Neural cell (in vitro differentiated cells): ENCODE data around the gene ANHX. TPM values are rescaled to one million over a fixed set of nuclear protein-coding genes. Genes with fewer than 3 reads are reported as not detected.
"Not testable (repeated sequence)": the region's sequence is repeated elsewhere in the genome, so short reads cannot be mapped to it uniquely, and the experiment has no call there.

Source experiments
- H2AFZ ChIP-seq: fragments of 200-600, 300-800 bp; sonication (generic), shearing (Covaris generic); 2 replicates; pipeline ENCODE4 v1.6.0; 2014; ENCODE audit warnings: low read depth, mild to moderate bottlenecking, antibody characterized with exemption, low read length, moderate library complexity
- H3F3A ChIP-seq: fragments of 200-600 bp; shearing (Covaris generic); 2 replicates; pipeline ENCODE4 v1.6.1; 2016; ENCODE audit warnings: mild to moderate bottlenecking, moderate library complexity, mixed read lengths, antibody characterized with exemption, low read length; ENCODE audit not compliant: insufficient read depth, poor library complexity, severe bottlenecking
- H3K27ac ChIP-seq: fragments of 200-600, 300-800 bp; sonication (generic), shearing (Covaris generic); 2 replicates; pipeline ENCODE4 v1.5.1; 2014; ENCODE audit warnings: mild to moderate bottlenecking, low read length, moderate library complexity
- H3K27me3 ChIP-seq: fragments of 300-800, 200-600 bp; sonication (generic), shearing (Covaris generic); 2 replicates; pipeline ENCODE4 v1.6.0; 2014; ENCODE audit warnings: mild to moderate bottlenecking, low read depth, low read length, moderate library complexity; ENCODE audit not compliant: insufficient read depth
- H3K36me3 ChIP-seq: fragments of 300-800, 200-600 bp; sonication (generic), shearing (Covaris generic); 2 replicates; pipeline ENCODE4 v1.5.1; 2014; ENCODE audit warnings: mild to moderate bottlenecking, antibody characterized with exemption, low read length, moderate library complexity; ENCODE audit not compliant: insufficient read depth
- H3K4me2 ChIP-seq: fragments of 300-800, 200-600 bp; sonication (generic), shearing (Covaris generic); 2 replicates; pipeline ENCODE4 v1.6.0; 2014; ENCODE audit warnings: mild to moderate bottlenecking, low read length
- H3K4me3 ChIP-seq: fragments of 300-800, 200-600 bp; sonication (generic), shearing (Covaris generic); 2 replicates; pipeline ENCODE4 v1.5.1; 2014; ENCODE audit warnings: mild to moderate bottlenecking, low read length, moderate library complexity
- H3K79me2 ChIP-seq: fragments of 200-600 bp; shearing (Covaris generic); replicated peaks from 2 replicates; pipeline ENCODE4 v1.6.0; 2014; ENCODE audit warnings: mild to moderate bottlenecking, low read length, moderate library complexity; ENCODE audit not compliant: insufficient read depth
- H3K9ac ChIP-seq: fragments of 300-800, 200-600 bp; sonication (generic), shearing (Covaris generic); 2 replicates; pipeline ENCODE4 v1.6.1; 2016; ENCODE audit warnings: mild to moderate bottlenecking, low read length, mixed read lengths
- H3K9me2 ChIP-seq: fragments of 200-600 bp; shearing (Covaris generic); 2 replicates; pipeline ENCODE4 v1.6.1; 2016; ENCODE audit warnings: mild to moderate bottlenecking, low read length, mixed read lengths; ENCODE audit not compliant: insufficient read depth
- H3K9me3 ChIP-seq: fragments of 200-600, 300-800 bp; sonication (generic), shearing (Covaris generic); 2 replicates; pipeline ENCODE4 v1.6.1; 2016; ENCODE audit warnings: mild to moderate bottlenecking, mixed run types, low read length, moderate library complexity, mixed read lengths
- H4K20me1 ChIP-seq: fragments of 200-600 bp; shearing (Covaris generic); 2 replicates; pipeline ENCODE4 v1.6.1; 2016; ENCODE audit warnings: mild to moderate bottlenecking, mixed run types; ENCODE audit not compliant: insufficient read depth
- EP300 ChIP-seq: fragments of 450-650 bp; conservative IDR thresholded peaks from 2 replicates; pipeline ENCODE4 v1.6.1; 2014; ENCODE audit warnings: antibody characterized with exemption, mild to moderate bottlenecking, moderate library complexity; ENCODE audit not compliant: poor library complexity, severe bottlenecking
- EZH2 ChIP-seq: fragments of 200-600, 300-800 bp; shearing (Covaris generic), sonication (generic); IDR thresholded peaks from 2 replicates; pipeline ENCODE4 v1.6.1; 2014; ENCODE audit warnings: antibody characterized with exemption, low read length, borderline replicate concordance, mild to moderate bottlenecking; ENCODE audit not compliant: insufficient read depth, poor library complexity, severe bottlenecking
- MXI1 ChIP-seq: fragments of 450-650 bp; conservative IDR thresholded peaks from 2 replicates; pipeline ENCODE4 v1.6.1; 2014; ENCODE audit warnings: antibody characterized with exemption, mild to moderate bottlenecking; ENCODE audit not compliant: poor library complexity, severe bottlenecking
- POLR2AphosphoS5 ChIP-seq: IDR thresholded peaks from 2 replicates; pipeline ENCODE4 v1.6.1; 2012
- RAD21 ChIP-seq: fragments of 450-650 bp; conservative IDR thresholded peaks from 2 replicates; pipeline ENCODE4 v1.6.1; 2014; ENCODE audit warnings: antibody characterized with exemption, mild to moderate bottlenecking, moderate library complexity
- REST ChIP-seq: IDR thresholded peaks from 2 replicates; pipeline ENCODE4 v1.6.1; 2012; ENCODE audit warnings: borderline replicate concordance
- SMC3 ChIP-seq: fragments of 450-650 bp; conservative IDR thresholded peaks from 2 replicates; pipeline ENCODE4 v1.6.1; 2014; ENCODE audit warnings: antibody characterized with exemption, mild to moderate bottlenecking, moderate library complexity; ENCODE audit not compliant: poor library complexity
- TAF1 ChIP-seq: IDR thresholded peaks from 2 replicates; pipeline ENCODE4 v1.6.1; 2012; ENCODE audit warnings: low read depth
- polyA minus RNA-seq: library from RNA; depleted of rRNA, polyadenylated mRNA; stranded (reverse); fragments of >200 nt; gene quantifications from 2 replicates; pipeline ENCODE4 v1.2.3, GENCODE V29; 2014
- polyA plus RNA-seq: library from polyadenylated mRNA; depleted of rRNA; stranded (reverse); fragments of >200 nt; gene quantifications from 2 replicates; pipeline ENCODE4 v1.2.3, GENCODE V29; 2014
- TF ChIP-seq, protein P1 (sequence below): fragments of 450-650 bp; IDR thresholded peaks from 2 replicates; pipeline ENCODE4 v1.5.1; 2014; ENCODE audit warnings: antibody characterized with exemption, mild to moderate bottlenecking, moderate library complexity; ENCODE audit not compliant: poor library complexity, severe bottlenecking

ANHX gene
- polyA plus RNA-seq (not detected in 2 replicates), polyA minus RNA-seq (not detected in 2 replicates)

DNA sequence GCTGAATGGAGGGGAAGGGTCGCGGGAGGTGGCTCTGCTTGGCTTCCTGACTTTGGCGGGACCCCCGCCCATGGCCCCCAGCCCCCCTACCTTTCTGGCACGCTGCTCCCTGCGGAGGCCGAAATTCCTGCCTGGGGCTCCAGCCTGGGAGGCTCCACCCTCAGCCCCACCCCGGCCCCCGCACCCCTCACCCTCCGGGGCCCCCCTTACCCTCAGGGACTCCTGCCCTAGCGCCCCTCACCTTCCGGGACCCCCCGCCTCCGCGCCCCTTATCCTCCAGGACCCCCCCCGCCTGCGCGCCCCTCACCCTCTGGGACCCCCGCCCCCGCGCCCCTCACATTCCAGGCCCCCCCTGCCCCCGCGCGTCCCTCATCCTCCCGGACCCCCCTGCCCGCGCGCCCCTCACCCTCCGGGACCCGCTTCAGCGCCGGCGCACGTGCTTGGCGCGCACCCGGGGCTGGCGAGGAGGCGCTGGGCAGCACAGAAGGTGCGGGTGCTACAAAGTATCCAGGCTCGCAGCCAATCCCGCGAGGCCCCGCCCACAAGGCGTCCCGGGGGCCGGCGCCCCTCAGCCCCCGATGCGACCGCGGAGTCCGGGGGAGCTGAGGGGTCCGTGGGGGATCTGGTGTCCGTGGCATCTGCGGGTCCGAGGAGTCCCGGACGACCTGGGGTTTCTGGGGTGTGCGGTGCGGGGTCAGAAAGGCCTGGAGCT, at the start of gene ANHX:
TSS of gene ANHX (minus strand) at position 477 of the 712 bp plus-strand sequence. CDS start 1,521 bp downstream, outside the sequence.
- Histone ChIP-seq H3F3A (no peaks in the 10 kb centered on the region), H2AFZ (no peak within 1 kb of the TSS), H3K9me3 (peaks cover 15% of the 10 kb centered on the region), H3K36me3 (no peaks in the 10 kb centered on the region), H4K20me1 (no peaks in the 10 kb centered on the region), H3K79me2 (no peaks in the 10 kb centered on the region), H3K27ac (no peak within 1 kb of the TSS), H3K9ac (no peak within 1 kb of the TSS), H3K27me3 (no peaks in the 10 kb centered on the region), H3K9me2 (no peaks in the 10 kb centered on the region), H3K4me2 (no peak within 1 kb of the TSS), H3K4me3 (no peak within 1 kb of the TSS)
- no peak for TF ChIP-seq EP300
- TF ChIP-seq POLR2AphosphoS5: no peak
- TF ChIP-seq, protein P1, sequence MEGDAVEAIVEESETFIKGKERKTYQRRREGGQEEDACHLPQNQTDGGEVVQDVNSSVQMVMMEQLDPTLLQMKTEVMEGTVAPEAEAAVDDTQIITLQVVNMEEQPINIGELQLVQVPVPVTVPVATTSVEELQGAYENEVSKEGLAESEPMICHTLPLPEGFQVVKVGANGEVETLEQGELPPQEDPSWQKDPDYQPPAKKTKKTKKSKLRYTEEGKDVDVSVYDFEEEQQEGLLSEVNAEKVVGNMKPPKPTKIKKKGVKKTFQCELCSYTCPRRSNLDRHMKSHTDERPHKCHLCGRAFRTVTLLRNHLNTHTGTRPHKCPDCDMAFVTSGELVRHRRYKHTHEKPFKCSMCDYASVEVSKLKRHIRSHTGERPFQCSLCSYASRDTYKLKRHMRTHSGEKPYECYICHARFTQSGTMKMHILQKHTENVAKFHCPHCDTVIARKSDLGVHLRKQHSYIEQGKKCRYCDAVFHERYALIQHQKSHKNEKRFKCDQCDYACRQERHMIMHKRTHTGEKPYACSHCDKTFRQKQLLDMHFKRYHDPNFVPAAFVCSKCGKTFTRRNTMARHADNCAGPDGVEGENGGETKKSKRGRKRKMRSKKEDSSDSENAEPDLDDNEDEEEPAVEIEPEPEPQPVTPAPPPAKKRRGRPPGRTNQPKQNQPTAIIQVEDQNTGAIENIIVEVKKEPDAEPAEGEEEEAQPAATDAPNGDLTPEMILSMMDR: no peak
- no peak for TF ChIP-seq EZH2
- no peak for TF ChIP-seq TAF1
- TF ChIP-seq MXI1: no peak
- TF ChIP-seq RAD21: no peak
- no peak for TF ChIP-seq SMC3
- no peak for TF ChIP-seq REST

DNA sequence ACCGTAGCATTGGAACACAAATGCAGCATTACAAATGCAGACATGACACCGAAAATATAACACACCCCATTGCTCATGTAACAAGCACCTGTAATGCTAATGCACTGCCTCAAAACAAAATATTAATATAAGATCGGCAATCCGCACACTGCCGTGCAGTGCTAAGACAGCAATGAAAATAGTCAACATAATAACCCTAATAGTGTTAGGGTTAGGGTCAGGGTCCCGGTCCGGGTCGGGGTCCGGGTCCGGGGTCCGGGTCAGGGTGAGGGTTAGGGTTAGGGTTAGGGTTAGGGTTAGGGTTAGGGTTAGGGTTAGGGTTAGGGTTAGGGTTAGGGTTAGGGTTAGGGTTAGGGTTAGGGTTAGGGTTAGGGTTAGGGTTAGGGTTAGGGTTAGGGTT, 29.0 kb upstream of the ANHX start:
- H3K79me2 ChIP-seq, H3K9me3 ChIP-seq, H3K9me2 ChIP-seq, H3K27ac ChIP-seq, H3K27me3 ChIP-seq, H3K36me3 ChIP-seq, H3K4me3 ChIP-seq, H3F3A ChIP-seq, H2AFZ ChIP-seq, H3K9ac ChIP-seq, H3K4me2 ChIP-seq, H4K20me1 ChIP-seq: not testable (repeated sequence)

DNA sequence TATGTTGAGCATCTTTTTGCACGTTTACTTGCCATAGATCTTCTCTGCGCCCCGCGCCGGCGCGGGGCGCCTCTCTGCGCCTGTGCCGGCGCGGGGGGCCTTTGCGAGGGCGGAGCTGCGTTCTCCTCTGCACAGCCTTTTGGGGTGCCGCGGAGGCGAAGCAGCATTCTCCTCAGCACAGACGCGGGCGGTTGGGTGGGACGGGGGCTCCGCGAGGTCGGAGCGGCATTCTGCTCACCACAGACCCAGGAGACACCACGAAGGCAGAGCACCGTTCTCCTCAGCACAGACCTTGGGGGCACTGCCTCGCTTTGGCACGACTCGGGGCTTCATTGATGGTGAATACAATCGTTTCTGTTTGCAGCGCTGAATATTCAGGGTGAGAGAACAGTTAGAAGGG, 28.5 kb upstream of the ANHX start:
- H3K79me2 ChIP-seq: no peaks in the 10 kb centered on the region
- H4K20me1 ChIP-seq: no peaks in the 10 kb centered on the region
- no peaks in the 10 kb centered on the region for H3K9me3 ChIP-seq
- no peak overlapping the region for H3K9ac ChIP-seq
- TF ChIP-seq EP300: no peak
- H3K36me3 ChIP-seq: no peaks in the 10 kb centered on the region
- no peak overlapping the region for H3K4me3 ChIP-seq
- H2AFZ ChIP-seq: no peak overlapping the region
- no peaks in the 10 kb centered on the region for H3K9me2 ChIP-seq
- no peaks in the 10 kb centered on the region for H3F3A ChIP-seq
- H3K27me3 ChIP-seq: no peaks in the 10 kb centered on the region
- H3K4me2 ChIP-seq: no peak overlapping the region
- H3K27ac ChIP-seq: no peak overlapping the region
